GM23338 (cell line): ENCODE measurements around the gene USH2A. TPM values are rescaled to one million over a fixed set of nuclear protein-coding genes. Genes with fewer than 3 reads are reported as not detected.

Experiments used
- ATAC-seq: fragments of 200-7000 bp; cut with Tn5 transposase; 3 replicates; pipeline ENCODE4 v1.9.1; 2020
- DNase-seq: peaks from one replicate; pipeline ENCODE4 v3.0.0-alpha.2; 2015; ENCODE audit warnings: low spot score
- H2AFZ ChIP-seq: fragments of 200-600 bp; sonication (generic); 2 replicates; pipeline ENCODE4 v1.8.0; 2016; ENCODE audit warnings: antibody characterized with exemption, mild to moderate bottlenecking, moderate library complexity
- H3F3A ChIP-seq: fragments of 200-600 bp; sonication (generic); replicated peaks from 2 replicates; pipeline ENCODE4 v1.8.0; 2017; ENCODE audit warnings: antibody characterized with exemption, mixed run types, low read depth
- H3K27ac ChIP-seq: fragments of 200-600 bp; sonication (generic); 2 replicates; pipeline ENCODE4 v1.6.1; 2016; ENCODE audit warnings: low read depth
- H3K27me3 ChIP-seq: fragments of 200-600 bp; sonication (generic); 2 replicates; pipeline ENCODE4 v1.8.0; 2016; ENCODE audit warnings: mild to moderate bottlenecking, mixed run types, moderate library complexity; ENCODE audit not compliant: insufficient read depth
- H3K36me3 ChIP-seq: fragments of 200-600 bp; sonication (generic); 2 replicates; pipeline ENCODE4 v1.8.0; 2016; ENCODE audit warnings: mild to moderate bottlenecking; ENCODE audit not compliant: insufficient read depth
- H3K4me1 ChIP-seq: fragments of 200-600 bp; sonication (generic); 2 replicates; pipeline ENCODE4 v1.8.0; 2016; ENCODE audit warnings: mild to moderate bottlenecking, moderate library complexity; ENCODE audit not compliant: insufficient read depth
- H3K4me2 ChIP-seq: fragments of 200-600 bp; sonication (generic); 2 replicates; pipeline ENCODE4 v1.7.1; 2017; ENCODE audit warnings: mixed run types
- H3K4me3 ChIP-seq: fragments of 200-600 bp; sonication (generic); 2 replicates; pipeline ENCODE4 v1.6.1; 2016; ENCODE audit warnings: mixed run types
- H3K79me2 ChIP-seq: fragments of 200-600 bp; sonication (generic); replicated peaks from 2 replicates; pipeline ENCODE4 v1.8.0; 2017; ENCODE audit warnings: mild to moderate bottlenecking; ENCODE audit not compliant: insufficient read depth
- H3K9me2 ChIP-seq: fragments of 200-600 bp; sonication (generic); 2 replicates; pipeline ENCODE4 v1.8.0; 2017; ENCODE audit not compliant: insufficient read depth
- H4K20me1 ChIP-seq: fragments of 200-600 bp; sonication (generic); replicated peaks from 2 replicates; pipeline ENCODE4 v1.8.0; 2017; ENCODE audit warnings: mild to moderate bottlenecking; ENCODE audit not compliant: insufficient read depth
- H3K27ac Mint-ChIP-seq: 2 replicates; pipeline ENCODE4 v1.8.0; 2020; ENCODE audit warnings: inconsistent platforms, mild to moderate bottlenecking, moderate library complexity, mixed read lengths
- H3K27me3 Mint-ChIP-seq: 3 replicates; pipeline ENCODE4 v1.8.0; 2022; ENCODE audit warnings: low read depth, mild to moderate bottlenecking, moderate library complexity, mixed read lengths, inconsistent platforms; ENCODE audit not compliant: insufficient read depth, poor library complexity
- H3K36me3 Mint-ChIP-seq: 3 replicates; pipeline ENCODE4 v1.8.0; 2021; ENCODE audit warnings: low read depth, mild to moderate bottlenecking, inconsistent platforms, moderate library complexity, mixed read lengths
- H3K4me1 Mint-ChIP-seq: 3 replicates; pipeline ENCODE4 v1.8.0; 2020; ENCODE audit warnings: mild to moderate bottlenecking, inconsistent platforms, mixed read lengths
- H3K4me3 Mint-ChIP-seq: 3 replicates; pipeline ENCODE4 v1.8.0; 2021; ENCODE audit warnings: moderate library complexity, mild to moderate bottlenecking, inconsistent platforms, mixed read lengths
- H3K9me3 Mint-ChIP-seq: 3 replicates; pipeline ENCODE4 v1.8.0; 2020; ENCODE audit warnings: moderate library complexity, mild to moderate bottlenecking, inconsistent platforms, mixed read lengths
- CREB1 ChIP-seq: fragments of 250-450 bp; sonication (Bioruptor Pico); IDR thresholded peaks from 2 replicates; pipeline ENCODE4 v1.5.0; 2020; ENCODE audit warnings: low read depth, mild to moderate bottlenecking, moderate library complexity
- EZH2phosphoT487 ChIP-seq: fragments of 200-600 bp; sonication (generic); IDR thresholded peaks from one replicate; pipeline ENCODE4 v1.8.1; 2018; ENCODE audit warnings: antibody characterized with exemption; ENCODE audit not compliant: unreplicated experiment
- JUNB ChIP-seq: IDR thresholded peaks from one replicate; pipeline ENCODE4 v1.6.1; 2016; ENCODE audit warnings: antibody characterized with exemption; ENCODE audit not compliant: unreplicated experiment
- NANOG ChIP-seq: IDR thresholded peaks from 2 replicates; pipeline ENCODE4 v1.6.1; 2016; ENCODE audit warnings: antibody characterized with exemption, borderline replicate concordance
- POLR2AphosphoS5 ChIP-seq: IDR thresholded peaks from 2 replicates; pipeline ENCODE4 v1.6.1; 2016; ENCODE audit warnings: antibody characterized with exemption, low read depth
- ZNF114 ChIP-seq: fragments of 250-450 bp; sonication (Bioruptor Pico); IDR thresholded peaks from 2 replicates; pipeline ENCODE4 v1.5.0; 2020; ENCODE audit warnings: mild to moderate bottlenecking, moderate library complexity
- ZNF331 ChIP-seq: fragments of 250-450 bp; sonication (Bioruptor Pico); IDR thresholded peaks from 2 replicates; pipeline ENCODE4 v1.5.0; 2020; ENCODE audit warnings: low read depth, mild to moderate bottlenecking, moderate library complexity
- polyA plus RNA-seq: library from polyadenylated mRNA; unstranded; fragments of >200 nt; fragmentation: Nextera tagmentation; extraction: Ambion mirVana; gene quantifications from 2 replicates; pipeline ENCODE4 v1.2.1, GENCODE V29; 2016
- total RNA-seq: library from RNA; depleted of rRNA; stranded (reverse); fragments of >200 nt; shearing (Covaris generic); gene quantifications from 2 replicates; pipeline ENCODE4 v1.2.3, GENCODE V29; 2014
- TF ChIP-seq, protein P1 (sequence below): IDR thresholded peaks from 2 replicates; pipeline ENCODE4 v1.6.1; 2016; ENCODE audit warnings: antibody characterized with exemption
- TF ChIP-seq, protein P2 (sequence below): IDR thresholded peaks from one replicate; pipeline ENCODE4 v1.6.1; 2018; ENCODE audit warnings: antibody characterized with exemption; ENCODE audit not compliant: unreplicated experiment
- TF ChIP-seq, protein P3 (sequence below): fragments of 250-450 bp; sonication (Bioruptor Pico); IDR thresholded peaks from 2 replicates; pipeline ENCODE4 v1.5.0; 2020; ENCODE audit warnings: mild to moderate bottlenecking, moderate library complexity

Gene USH2A
- total and polyA plus RNA-seq, 2 experiments from 2014 or later, result 0.03 TPM

DNA sequence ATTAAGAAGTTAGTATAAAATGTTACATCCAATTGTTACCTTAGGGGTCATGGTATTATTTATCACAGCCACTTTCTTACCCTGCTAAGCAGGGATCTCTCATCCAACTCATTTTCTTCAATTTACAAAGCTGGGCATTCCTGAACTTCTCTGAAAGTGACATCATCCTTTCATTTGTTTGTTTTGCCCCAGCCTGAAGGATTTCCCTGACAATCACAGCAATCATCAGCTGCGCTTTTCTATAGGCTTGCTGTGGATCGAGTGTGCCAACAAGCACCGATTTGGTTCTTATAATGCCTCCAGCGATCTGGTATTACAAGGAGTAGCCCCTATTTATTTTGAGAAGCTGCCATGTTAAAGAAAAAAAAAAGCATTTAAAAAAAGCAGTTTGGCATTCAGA lies 240.2 kb downstream of the USH2A start:
- H3K4me3 ChIP-seq, result 0 out of 2 replicates have a peak overlapping the region, but pooled peaks have one; percentile 2
- H3K27ac ChIP-seq, result no peak overlapping the region; the same call in 1 of the 2 replicates
- Mint-ChIP-seq H3K27ac (peak overlapping the region; percentile 84), H3K4me3 (peak overlapping the region; percentile 33; the same call in 2 of the 3 replicates), H3K36me3 (no peaks in the 10 kb centered on the region), H3K4me1 (peaks cover 39% of the 10 kb centered on the region), H3K9me3 (no peaks in the 10 kb centered on the region), H3K27me3 (peaks cover 2% of the 10 kb centered on the region)
- no peaks in the 10 kb centered on the region for H3K36me3 ChIP-seq
- ATAC-seq, result peak; percentile 94
- H3K4me2 ChIP-seq, result peak overlapping the region; percentile 23
- H3K79me2 ChIP-seq, result no peaks in the 10 kb centered on the region
- peaks cover 39% of the 10 kb centered on the region for H3K4me1 ChIP-seq
- H2AFZ ChIP-seq, result no peak overlapping the region
- H3K9me2 ChIP-seq, result no peaks in the 10 kb centered on the region
- H4K20me1 ChIP-seq, result no peaks in the 10 kb centered on the region
- H3F3A ChIP-seq, result no peaks in the 10 kb centered on the region
- DNase-seq, result peak; percentile 84
- peak; percentile 92 for TF ChIP-seq NANOG
- TF ChIP-seq ZNF114 (CRISPR knock-in tag), result no peak
- 0 out of 2 replicates have a peak, but pooled peaks have one; percentile 19 for TF ChIP-seq CREB1
- no peaks in the 10 kb centered on the region for H3K27me3 ChIP-seq

DNA sequence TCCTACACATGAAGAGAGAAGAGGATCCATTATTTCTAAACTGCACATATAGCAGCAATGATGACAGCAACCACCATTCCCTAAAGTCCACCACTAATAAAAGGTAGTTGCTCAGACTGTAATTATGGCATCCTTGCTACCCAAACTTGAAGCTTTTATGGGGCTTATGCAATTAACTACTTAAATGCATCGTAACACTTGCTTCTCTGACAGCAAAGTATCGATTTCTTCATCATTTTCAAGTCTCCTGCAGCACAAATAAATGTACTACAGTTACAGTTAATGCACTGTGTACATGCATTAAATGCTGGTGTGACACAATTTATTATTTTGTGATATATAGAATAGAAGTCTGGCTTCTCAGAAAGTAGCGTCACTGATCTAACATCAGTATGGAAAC lies 241.7 kb downstream of the USH2A start:
- no peak for DNase-seq
- Histone ChIP-seq H3K36me3 (no peaks in the 10 kb centered on the region), H3K79me2 (no peaks in the 10 kb centered on the region), H3K4me2 (no peak overlapping the region), H3K4me3 (no peak overlapping the region), H3K9me2 (no peaks in the 10 kb centered on the region), H4K20me1 (no peaks in the 10 kb centered on the region), H3K4me1 (peaks cover 39% of the 10 kb centered on the region), H3K27ac (no peak overlapping the region), H2AFZ (no peak overlapping the region), H3K27me3 (no peaks in the 10 kb centered on the region), H3F3A (no peaks in the 10 kb centered on the region)
- Mint-ChIP-seq H3K27ac (no peak overlapping the region), H3K36me3 (no peaks in the 10 kb centered on the region), H3K27me3 (peaks cover 2% of the 10 kb centered on the region), H3K9me3 (no peaks in the 10 kb centered on the region), H3K4me3 (no peak overlapping the region), H3K4me1 (peaks cover 37% of the 10 kb centered on the region)
- TF ChIP-seq POLR2AphosphoS5 (no peak), JUNB (no peak), NANOG (no peak), EZH2phosphoT487 (no peak), ZNF114 (CRISPR knock-in tag) (no peak), ZNF331 (CRISPR knock-in tag) (no peak), CREB1 (no peak)
- TF ChIP-seq, protein P1, sequence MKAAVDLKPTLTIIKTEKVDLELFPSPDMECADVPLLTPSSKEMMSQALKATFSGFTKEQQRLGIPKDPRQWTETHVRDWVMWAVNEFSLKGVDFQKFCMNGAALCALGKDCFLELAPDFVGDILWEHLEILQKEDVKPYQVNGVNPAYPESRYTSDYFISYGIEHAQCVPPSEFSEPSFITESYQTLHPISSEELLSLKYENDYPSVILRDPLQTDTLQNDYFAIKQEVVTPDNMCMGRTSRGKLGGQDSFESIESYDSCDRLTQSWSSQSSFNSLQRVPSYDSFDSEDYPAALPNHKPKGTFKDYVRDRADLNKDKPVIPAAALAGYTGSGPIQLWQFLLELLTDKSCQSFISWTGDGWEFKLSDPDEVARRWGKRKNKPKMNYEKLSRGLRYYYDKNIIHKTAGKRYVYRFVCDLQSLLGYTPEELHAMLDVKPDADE, result no peak
- TF ChIP-seq, protein P2, sequence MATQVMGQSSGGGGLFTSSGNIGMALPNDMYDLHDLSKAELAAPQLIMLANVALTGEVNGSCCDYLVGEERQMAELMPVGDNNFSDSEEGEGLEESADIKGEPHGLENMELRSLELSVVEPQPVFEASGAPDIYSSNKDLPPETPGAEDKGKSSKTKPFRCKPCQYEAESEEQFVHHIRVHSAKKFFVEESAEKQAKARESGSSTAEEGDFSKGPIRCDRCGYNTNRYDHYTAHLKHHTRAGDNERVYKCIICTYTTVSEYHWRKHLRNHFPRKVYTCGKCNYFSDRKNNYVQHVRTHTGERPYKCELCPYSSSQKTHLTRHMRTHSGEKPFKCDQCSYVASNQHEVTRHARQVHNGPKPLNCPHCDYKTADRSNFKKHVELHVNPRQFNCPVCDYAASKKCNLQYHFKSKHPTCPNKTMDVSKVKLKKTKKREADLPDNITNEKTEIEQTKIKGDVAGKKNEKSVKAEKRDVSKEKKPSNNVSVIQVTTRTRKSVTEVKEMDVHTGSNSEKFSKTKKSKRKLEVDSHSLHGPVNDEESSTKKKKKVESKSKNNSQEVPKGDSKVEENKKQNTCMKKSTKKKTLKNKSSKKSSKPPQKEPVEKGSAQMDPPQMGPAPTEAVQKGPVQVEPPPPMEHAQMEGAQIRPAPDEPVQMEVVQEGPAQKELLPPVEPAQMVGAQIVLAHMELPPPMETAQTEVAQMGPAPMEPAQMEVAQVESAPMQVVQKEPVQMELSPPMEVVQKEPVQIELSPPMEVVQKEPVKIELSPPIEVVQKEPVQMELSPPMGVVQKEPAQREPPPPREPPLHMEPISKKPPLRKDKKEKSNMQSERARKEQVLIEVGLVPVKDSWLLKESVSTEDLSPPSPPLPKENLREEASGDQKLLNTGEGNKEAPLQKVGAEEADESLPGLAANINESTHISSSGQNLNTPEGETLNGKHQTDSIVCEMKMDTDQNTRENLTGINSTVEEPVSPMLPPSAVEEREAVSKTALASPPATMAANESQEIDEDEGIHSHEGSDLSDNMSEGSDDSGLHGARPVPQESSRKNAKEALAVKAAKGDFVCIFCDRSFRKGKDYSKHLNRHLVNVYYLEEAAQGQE, result no peak
- TF ChIP-seq, protein P3, sequence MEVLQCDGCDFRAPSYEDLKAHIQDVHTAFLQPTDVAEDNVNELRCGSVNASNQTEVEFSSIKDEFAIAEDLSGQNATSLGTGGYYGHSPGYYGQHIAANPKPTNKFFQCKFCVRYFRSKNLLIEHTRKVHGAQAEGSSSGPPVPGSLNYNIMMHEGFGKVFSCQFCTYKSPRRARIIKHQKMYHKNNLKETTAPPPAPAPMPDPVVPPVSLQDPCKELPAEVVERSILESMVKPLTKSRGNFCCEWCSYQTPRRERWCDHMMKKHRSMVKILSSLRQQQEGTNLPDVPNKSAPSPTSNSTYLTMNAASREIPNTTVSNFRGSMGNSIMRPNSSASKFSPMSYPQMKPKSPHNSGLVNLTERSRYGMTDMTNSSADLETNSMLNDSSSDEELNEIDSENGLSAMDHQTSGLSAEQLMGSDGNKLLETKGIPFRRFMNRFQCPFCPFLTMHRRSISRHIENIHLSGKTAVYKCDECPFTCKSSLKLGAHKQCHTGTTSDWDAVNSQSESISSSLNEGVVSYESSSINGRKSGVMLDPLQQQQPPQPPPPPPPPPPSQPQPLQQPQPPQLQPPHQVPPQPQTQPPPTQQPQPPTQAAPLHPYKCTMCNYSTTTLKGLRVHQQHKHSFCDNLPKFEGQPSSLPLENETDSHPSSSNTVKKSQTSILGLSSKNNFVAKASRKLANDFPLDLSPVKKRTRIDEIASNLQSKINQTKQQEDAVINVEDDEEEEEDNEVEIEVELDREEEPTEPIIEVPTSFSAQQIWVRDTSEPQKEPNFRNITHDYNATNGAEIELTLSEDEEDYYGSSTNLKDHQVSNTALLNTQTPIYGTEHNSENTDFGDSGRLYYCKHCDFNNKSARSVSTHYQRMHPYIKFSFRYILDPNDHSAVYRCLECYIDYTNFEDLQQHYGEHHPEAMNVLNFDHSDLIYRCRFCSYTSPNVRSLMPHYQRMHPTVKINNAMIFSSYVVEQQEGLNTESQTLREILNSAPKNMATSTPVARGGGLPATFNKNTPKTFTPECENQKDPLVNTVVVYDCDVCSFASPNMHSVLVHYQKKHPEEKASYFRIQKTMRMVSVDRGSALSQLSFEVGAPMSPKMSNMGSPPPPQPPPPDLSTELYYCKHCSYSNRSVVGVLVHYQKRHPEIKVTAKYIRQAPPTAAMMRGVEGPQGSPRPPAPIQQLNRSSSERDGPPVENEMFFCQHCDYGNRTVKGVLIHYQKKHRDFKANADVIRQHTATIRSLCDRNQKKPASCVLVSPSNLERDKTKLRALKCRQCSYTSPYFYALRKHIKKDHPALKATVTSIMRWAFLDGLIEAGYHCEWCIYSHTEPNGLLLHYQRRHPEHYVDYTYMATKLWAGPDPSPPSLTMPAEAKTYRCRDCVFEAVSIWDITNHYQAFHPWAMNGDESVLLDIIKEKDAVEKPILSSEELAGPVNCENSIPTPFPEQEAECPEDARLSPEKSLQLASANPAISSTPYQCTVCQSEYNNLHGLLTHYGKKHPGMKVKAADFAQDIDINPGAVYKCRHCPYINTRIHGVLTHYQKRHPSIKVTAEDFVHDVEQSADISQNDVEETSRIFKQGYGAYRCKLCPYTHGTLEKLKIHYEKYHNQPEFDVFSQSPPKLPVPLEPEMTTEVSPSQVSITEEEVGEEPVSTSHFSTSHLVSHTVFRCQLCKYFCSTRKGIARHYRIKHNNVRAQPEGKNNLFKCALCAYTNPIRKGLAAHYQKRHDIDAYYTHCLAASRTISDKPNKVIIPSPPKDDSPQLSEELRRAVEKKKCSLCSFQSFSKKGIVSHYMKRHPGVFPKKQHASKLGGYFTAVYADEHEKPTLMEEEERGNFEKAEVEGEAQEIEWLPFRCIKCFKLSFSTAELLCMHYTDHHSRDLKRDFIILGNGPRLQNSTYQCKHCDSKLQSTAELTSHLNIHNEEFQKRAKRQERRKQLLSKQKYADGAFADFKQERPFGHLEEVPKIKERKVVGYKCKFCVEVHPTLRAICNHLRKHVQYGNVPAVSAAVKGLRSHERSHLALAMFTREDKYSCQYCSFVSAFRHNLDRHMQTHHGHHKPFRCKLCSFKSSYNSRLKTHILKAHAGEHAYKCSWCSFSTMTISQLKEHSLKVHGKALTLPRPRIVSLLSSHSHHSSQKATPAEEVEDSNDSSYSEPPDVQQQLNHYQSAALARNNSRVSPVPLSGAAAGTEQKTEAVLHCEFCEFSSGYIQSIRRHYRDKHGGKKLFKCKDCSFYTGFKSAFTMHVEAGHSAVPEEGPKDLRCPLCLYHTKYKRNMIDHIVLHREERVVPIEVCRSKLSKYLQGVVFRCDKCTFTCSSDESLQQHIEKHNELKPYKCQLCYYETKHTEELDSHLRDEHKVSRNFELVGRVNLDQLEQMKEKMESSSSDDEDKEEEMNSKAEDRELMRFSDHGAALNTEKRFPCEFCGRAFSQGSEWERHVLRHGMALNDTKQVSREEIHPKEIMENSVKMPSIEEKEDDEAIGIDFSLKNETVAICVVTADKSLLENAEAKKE, result no peak
- ATAC-seq, result no peak
